Tracheal epithelial cell (primary cell): Measurements from ENCODE around the gene C19orf81. TPM values are rescaled to one million over a fixed set of nuclear protein-coding genes. Genes with fewer than 3 reads are reported as not detected.

Experiments used
- total RNA-seq: library from RNA; depleted of rRNA; stranded (reverse); fragments of >200 nt; gene quantifications from 2 replicates; pipeline ENCODE4 v1.2.1, GENCODE V29; 2014

C19orf81 gene
- 0.72 TPM in 1 of 2 replicates, not detected in the other for total RNA-seq

GRCh38 chr19:50649433-50650391, at the start of gene C19orf81:
Gene C19orf81, plus strand, starts transcription at chr19:50649445. Its CDS starts 0 bp downstream, at chr19:50649445.

GRCh38 chr19:50639121-50640112, 9.8 kb upstream of the C19orf81 start, which contains the start of gene SYT3:
Gene SYT3, minus strand, starts transcription at chr19:50639881. Its CDS starts 2,470 bp downstream, at chr19:50637411.

Other genes starting within 250 kb of the C19orf81 start
- not detected in 2 replicates for gene SPIB, start 230.5 kb upstream of the C19orf81 start, total RNA-seq
- not detected in 2 replicates for gene MYBPC2, start 216.6 kb upstream of the C19orf81 start, total RNA-seq
- 29.4 and 47.2 TPM in 2 replicates for gene EMC10, start 172.9 kb upstream of the C19orf81 start, total RNA-seq
- gene GARIN5A, start 172.6 kb upstream of the C19orf81 start, total RNA-seq: 0.21 TPM in 1 of 2 replicates, not detected in the other
- 11.1 and 22.7 TPM in 2 replicates for gene JOSD2, start 138.3 kb upstream of the C19orf81 start, total RNA-seq
- gene ASPDH, start 135.5 kb upstream of the C19orf81 start, total RNA-seq: not detected in 2 replicates
- gene LRRC4B, start 81.0 kb upstream of the C19orf81 start, total RNA-seq: not detected in 2 replicates
- not detected in 2 replicates for gene SYT3, start 9.6 kb upstream of the C19orf81 start, total RNA-seq
- gene SHANK1, start 70.4 kb downstream of the C19orf81 start, total RNA-seq: not detected in 2 replicates
- not detected in 2 replicates for gene CLEC11A, start 73.9 kb downstream of the C19orf81 start, total RNA-seq
- not detected in 2 replicates for gene GPR32, start 121.0 kb downstream of the C19orf81 start, total RNA-seq
- gene ACP4, start 141.0 kb downstream of the C19orf81 start, total RNA-seq: not detected in 2 replicates
- 0.24 TPM in 1 of 2 replicates, not detected in the other for gene KLK1, start 174.3 kb downstream of the C19orf81 start, total RNA-seq
- not detected in 2 replicates for gene KLK15, start 184.1 kb downstream of the C19orf81 start, total RNA-seq
- gene KLK3, start 205.5 kb downstream of the C19orf81 start, total RNA-seq: under 0.01 and 0.43 TPM in 2 replicates
- gene KLK2, start 224.0 kb downstream of the C19orf81 start, total RNA-seq: not detected in 2 replicates